Keratinocyte (primary cell): Measurements from ENCODE around the gene FLNC. TPM values are rescaled to one million over a fixed set of nuclear protein-coding genes. Genes with fewer than 3 reads are reported as not detected.

Source experiments
- DNase-seq: peaks from one replicate; pipeline ENCODE4 v3.0.0-alpha.2; 2011; ENCODE audit warnings: low read depth, missing footprints, low spot score
- FAIRE-seq: peaks from 2 replicates; lab custom pipeline; 2011; peaks lifted over from hg19 to GRCh38; lab: Jason Lieb, UNC
- H2AFZ ChIP-seq: 2 replicates; pipeline ENCODE4 v1.6.0; 2012; ENCODE audit warnings: low read length, control low read depth, inconsistent platforms; ENCODE audit not compliant: control insufficient read depth
- H3K27ac ChIP-seq: 2 replicates; pipeline ENCODE4 v1.5.1; 2011; ENCODE audit warnings: low read length; ENCODE audit not compliant: control insufficient read depth, insufficient read depth
- H3K27me3 ChIP-seq: 3 replicates; pipeline ENCODE4 v1.6.0; 2011; ENCODE audit warnings: low read length; ENCODE audit not compliant: control insufficient read depth, insufficient read depth; ENCODE audit errors: extremely low read depth
- H3K36me3 ChIP-seq, 2 experiments: 2 replicates in 1 of 2; 3 replicates in 1 of 2; pipeline ENCODE4 v1.5.1; 2011; ENCODE audit warnings: low read length in 2 of 2, mild to moderate bottlenecking in 1 of 2; ENCODE audit not compliant: control insufficient read depth in 2 of 2, insufficient read depth in 2 of 2; ENCODE audit errors: extremely low read depth in 1 of 2
- H3K4me1 ChIP-seq: 3 replicates; pipeline ENCODE4 v1.5.1; 2011; ENCODE audit warnings: low read length; ENCODE audit not compliant: control insufficient read depth, insufficient read depth; ENCODE audit errors: extremely low read depth
- H3K4me2 ChIP-seq: 3 replicates; pipeline ENCODE4 v1.6.0; 2011; ENCODE audit warnings: low read depth, low read length; ENCODE audit not compliant: control insufficient read depth, insufficient read depth; ENCODE audit errors: extremely low read depth
- H3K4me3 ChIP-seq, 3 experiments: fragments of 200-600 bp in 1 of 3; sonication (generic) in 1 of 3; 2 replicates in 2 of 3; 3 replicates in 1 of 3; pipeline ENCODE4 v1.5.1; 2011 to 2016; ENCODE audit warnings: low read length in 3 of 3, mild to moderate bottlenecking in 3 of 3, control low read depth in 2 of 3, inconsistent platforms in 1 of 3, low read depth in 1 of 3, mixed read lengths in 1 of 3, mixed run types in 1 of 3, moderate library complexity in 1 of 3; ENCODE audit not compliant: control insufficient read depth in 2 of 3, insufficient read depth in 2 of 3; ENCODE audit errors: extremely low read depth in 1 of 3
- H3K79me2 ChIP-seq: 2 replicates; pipeline ENCODE4 v1.6.0; 2012; ENCODE audit warnings: low read length; ENCODE audit not compliant: control insufficient read depth, insufficient read depth
- H3K9ac ChIP-seq: 3 replicates; pipeline ENCODE4 v1.6.0; 2011; ENCODE audit warnings: low read length; ENCODE audit not compliant: control insufficient read depth, insufficient read depth; ENCODE audit errors: extremely low read depth
- H3K9me1 ChIP-seq: 3 replicates; pipeline ENCODE4 v1.6.0; 2011; ENCODE audit warnings: low read length; ENCODE audit not compliant: control insufficient read depth, insufficient read depth; ENCODE audit errors: extremely low read depth
- H3K9me3 ChIP-seq: 2 replicates; pipeline ENCODE4 v1.5.1; 2012; ENCODE audit warnings: low read depth, low read length; ENCODE audit not compliant: control insufficient read depth
- H4K20me1 ChIP-seq: 3 replicates; pipeline ENCODE4 v1.6.0; 2011; ENCODE audit warnings: low read length; ENCODE audit not compliant: control insufficient read depth, insufficient read depth; ENCODE audit errors: extremely low read depth
- CTCF ChIP-seq, 3 experiments: IDR thresholded peaks in 1 of 3; conservative IDR thresholded peaks in 1 of 3; optimal IDR thresholded peaks in 1 of 3; 2 replicates in 2 of 3; 3 replicates in 1 of 3; pipeline versions ENCODE3 to v1.5.1; 2011; ENCODE audit warnings: low read length in 3 of 3, mild to moderate bottlenecking in 3 of 3, moderate library complexity in 2 of 3, control low read depth in 1 of 3, inconsistent platforms in 1 of 3; ENCODE audit not compliant: insufficient read depth in 2 of 3; ENCODE audit errors: extremely low read depth in 1 of 3
- EZH2 ChIP-seq: IDR thresholded peaks from one replicate; pipeline ENCODE4 v1.6.1; 2012; ENCODE audit warnings: inconsistent platforms, mild to moderate bottlenecking, low read length, moderate library complexity
- dilution Hi-C: fragments of 300-500 bp; cut with MboI; formaldehyde crosslinking; loops from one replicate; pipeline ENCODE4 v1.7.0; 2020; ENCODE audit warnings: low sequenced_read_pairs; ENCODE audit not compliant: extremely low pct_ligation_motif_present
- polyA plus RNA-seq, 5 experiments: library from polyadenylated mRNA; depleted of rRNA in 3 of 5; stranded (reverse) in 3 of 5; stranded (forward) in 1 of 5; unstranded in 1 of 5; fragments of >200 nt; gene quantifications; 1 replicate in 1 of 5; 2 replicates in 3 of 5; 3 replicates in 1 of 5; pipeline versions ENCODE4 v1.2.1 to v1.2.3, GENCODE V29; 2011 to 2012; ENCODE audit warnings: missing spikeins in 2 of 5, low read depth in 1 of 5, low replicate concordance in 1 of 5

The FLNC gene
- polyA plus RNA-seq, 1 donor (not counting 4 experiments of a cell fraction or from before 2014, with no cell fraction given): 0.03 TPM

- no peaks in the 10 kb centered on the region for H3K9me1 ChIP-seq
- no peak overlapping the region for H2AFZ ChIP-seq
- no peak overlapping the region for H3K27ac ChIP-seq
- FAIRE-seq (no peak), DNase-seq (no peak)
- H3K9ac ChIP-seq: no peak overlapping the region
- H3K36me3 ChIP-seq: no peaks in the 10 kb centered on the region
- no peak overlapping the region for H3K4me2 ChIP-seq
- no peaks in the 10 kb centered on the region for H4K20me1 ChIP-seq
- no peak for TF ChIP-seq EZH2
- TF ChIP-seq CTCF (optimal IDR thresholded peaks at IDR 0.05 in 1 of 3, IDR thresholded peaks at IDR 0.05 in 1 of 3, conservative IDR thresholded peaks at IDR 0.05 in 1 of 3; ENCODE audit: extremely low read depth in 1 of 3, insufficient read depth in 2 of 3, low read length in 3 of 3): no peak
- no peak overlapping the region for H3K4me3 ChIP-seq
- H3K79me2 ChIP-seq: no peaks in the 10 kb centered on the region
- dilution Hi-C loops: no loop called here
- H3K27me3 ChIP-seq: no peaks in the 10 kb centered on the region
- no peaks in the 10 kb centered on the region for H3K9me3 ChIP-seq
- no peaks in the 10 kb centered on the region for H3K4me1 ChIP-seq
Measured at GRCh38 chr7:128846781-128847444, 16.7 kb downstream of the FLNC start.

GRCh38 chr7:128847721-128848211 is 17.6 kb downstream of the FLNC start:
- Histone ChIP-seq H3K9ac (no peak overlapping the region), H3K4me1 (no peaks in the 10 kb centered on the region), H3K9me3 (no peaks in the 10 kb centered on the region), H3K4me2 (no peak overlapping the region), H3K27ac (no peak overlapping the region), H2AFZ (no peak overlapping the region), H3K36me3 (no peaks in the 10 kb centered on the region), H3K4me3 (no peak overlapping the region), H4K20me1 (no peaks in the 10 kb centered on the region), H3K79me2 (no peaks in the 10 kb centered on the region), H3K9me1 (no peaks in the 10 kb centered on the region), H3K27me3 (no peaks in the 10 kb centered on the region)
- DNase-seq: no peak
- no peak for TF ChIP-seq EZH2
- no peak for TF ChIP-seq CTCF (optimal IDR thresholded peaks at IDR 0.05 in 1 of 3, IDR thresholded peaks at IDR 0.05 in 1 of 3, conservative IDR thresholded peaks at IDR 0.05 in 1 of 3; ENCODE audit: extremely low read depth in 1 of 3, insufficient read depth in 2 of 3, low read length in 3 of 3)
- FAIRE-seq: no peak
- dilution Hi-C loops: no loop called here
